ENCODE data around the gene MLX.

The MLX gene, protein sequence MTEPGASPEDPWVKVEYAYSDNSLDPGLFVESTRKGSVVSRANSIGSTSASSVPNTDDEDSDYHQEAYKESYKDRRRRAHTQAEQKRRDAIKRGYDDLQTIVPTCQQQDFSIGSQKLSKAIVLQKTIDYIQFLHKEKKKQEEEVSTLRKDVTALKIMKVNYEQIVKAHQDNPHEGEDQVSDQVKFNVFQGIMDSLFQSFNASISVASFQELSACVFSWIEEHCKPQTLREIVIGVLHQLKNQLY

DNA sequence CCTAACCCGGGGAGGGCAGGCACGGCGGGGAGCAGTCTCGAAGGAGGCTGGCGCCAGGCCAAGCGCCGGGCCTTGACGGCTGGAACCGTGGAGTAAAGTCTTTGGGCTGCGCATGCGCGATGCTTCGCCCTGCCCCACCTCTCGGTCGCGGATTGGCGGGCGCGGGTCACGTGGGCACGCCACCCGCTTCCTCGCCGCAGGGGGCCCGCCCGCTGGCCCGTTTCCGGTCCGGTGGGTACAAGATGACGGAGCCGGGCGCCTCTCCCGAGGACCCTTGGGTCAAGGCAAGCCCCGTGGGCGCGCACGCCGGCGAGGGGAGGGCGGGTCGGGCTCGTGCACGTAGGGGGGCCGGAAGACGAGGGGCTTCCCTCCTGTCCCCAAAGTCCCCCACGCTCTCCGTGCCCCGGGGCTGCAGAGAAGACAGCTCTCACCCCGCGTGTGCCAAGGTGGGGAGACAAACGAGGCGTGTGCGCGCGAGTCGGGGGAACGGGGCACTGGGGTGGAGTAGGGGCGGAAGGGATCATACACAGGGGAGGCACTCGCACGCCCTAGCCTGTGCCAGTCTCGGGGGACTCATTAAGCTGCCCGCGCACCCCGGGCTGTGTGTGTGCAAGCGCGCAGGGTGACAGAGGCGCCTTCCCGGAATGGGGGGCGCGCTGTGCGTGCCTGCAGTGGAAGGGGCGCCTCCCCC lies at the start of gene MLX:
MLX (plus strand) TSS at position 218 of the 691 bp plus-strand sequence; CDS start at position 243, 25 bp downstream.
- TF ChIP-seq GATA2 (IDR thresholded peaks at IDR 0.05; ENCODE audit: low read depth, low read length) = no peak; the same call in 1 of the 2 replicates
- TF ChIP-seq GATA3 (IDR thresholded peaks at IDR 0.05; ENCODE audit: low read depth, low read length) = no peak

DNA sequence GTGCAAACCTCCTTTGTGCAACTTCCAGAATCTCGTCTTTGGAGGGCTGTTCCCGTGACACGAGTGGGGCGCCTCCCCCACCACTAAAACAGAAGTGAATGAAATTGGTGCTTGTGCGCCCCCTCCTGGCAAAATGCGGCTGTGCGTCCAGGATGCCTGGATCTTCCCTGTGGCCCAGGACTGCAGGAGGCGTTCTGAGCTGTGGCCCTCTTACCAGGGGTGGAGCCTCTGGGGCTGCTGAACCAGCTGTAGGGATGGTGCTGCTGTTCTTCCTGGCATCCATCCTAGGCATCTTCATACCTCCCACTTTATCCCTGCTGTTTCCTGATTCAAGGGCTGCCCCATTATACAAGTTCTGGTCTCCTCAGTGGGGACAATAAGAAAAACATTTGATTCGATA lies 49.4 kb upstream of the MLX start:
- TF ChIP-seq GATA2 (IDR thresholded peaks at IDR 0.05; ENCODE audit: low read depth, low read length) (no peak), GATA3 (IDR thresholded peaks at IDR 0.05; ENCODE audit: low read depth, low read length) (no peak)

DNA sequence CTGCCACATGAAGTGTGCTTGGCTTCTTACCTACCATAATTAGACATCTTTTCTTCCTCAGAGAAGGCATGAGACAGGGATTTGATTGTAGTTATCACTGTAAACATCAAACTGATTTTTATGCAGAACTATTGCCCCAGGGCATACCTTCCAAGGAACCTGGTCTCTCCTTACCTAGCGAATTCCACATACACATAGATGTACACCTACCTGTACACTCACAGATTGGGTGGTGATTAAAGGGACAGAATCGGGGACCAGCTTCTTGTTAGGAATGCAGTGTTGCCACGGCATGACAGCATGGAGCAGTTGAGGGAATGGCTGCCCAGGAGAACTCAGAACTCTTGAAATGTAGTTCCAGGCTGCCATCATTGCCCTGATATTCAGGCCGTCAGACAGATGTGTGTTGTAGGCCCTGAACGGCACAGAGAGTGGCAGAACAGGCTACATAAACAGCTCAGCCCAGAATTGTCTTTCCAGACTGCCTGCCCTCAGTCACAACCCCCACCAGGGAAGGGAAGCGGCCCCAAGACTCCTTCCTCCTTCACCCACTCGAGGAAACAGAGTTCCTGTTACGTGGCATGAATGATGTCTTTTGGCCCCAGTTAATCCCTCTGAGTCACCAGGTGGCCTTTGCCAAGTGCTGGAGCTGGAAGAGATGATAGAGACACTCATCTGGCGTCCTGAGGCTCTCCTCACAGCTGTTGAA lies 48.7 kb upstream of the MLX start:
- TF ChIP-seq GATA3 (IDR thresholded peaks at IDR 0.05; ENCODE audit: low read depth, low read length) (no peak), GATA2 (IDR thresholded peaks at IDR 0.05; ENCODE audit: low read depth, low read length) (no peak)

DNA sequence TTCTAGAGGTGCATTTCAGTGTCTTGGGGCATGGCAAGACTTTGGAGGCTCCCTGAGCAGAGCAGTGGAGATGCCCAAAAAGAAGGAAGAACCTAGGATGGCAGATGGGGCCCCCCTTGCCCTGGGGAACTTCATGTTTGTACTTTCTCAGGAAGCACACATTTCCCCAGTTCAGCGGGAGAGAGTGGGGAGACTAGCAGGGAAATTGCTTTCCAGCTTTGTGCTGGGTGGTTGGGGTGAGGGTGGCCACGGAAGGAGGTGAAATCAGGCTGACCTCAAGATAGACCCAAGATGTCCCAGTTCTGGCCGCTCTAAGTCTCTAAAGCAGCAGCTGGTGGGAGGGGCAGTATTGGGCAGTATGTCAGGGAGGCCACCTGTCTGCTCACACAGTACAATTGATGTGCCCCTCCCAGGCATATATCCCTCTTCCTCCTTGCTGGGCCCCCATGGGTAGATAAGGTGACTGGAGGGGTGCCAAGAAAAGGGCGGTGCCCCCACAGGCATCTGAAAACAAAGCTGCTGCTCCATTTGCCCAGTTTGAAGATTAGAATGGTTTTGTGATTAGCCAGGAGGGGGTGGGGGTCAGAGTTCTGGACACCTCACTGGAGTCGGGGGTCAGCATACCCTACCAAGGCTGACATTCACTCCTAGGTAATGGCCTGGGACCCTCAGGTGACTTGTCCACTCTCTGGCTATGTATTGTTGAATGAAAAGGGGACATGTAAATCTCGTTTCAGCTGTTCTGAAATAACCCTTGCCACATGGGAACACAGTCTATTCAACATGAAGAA lies 48.0 kb upstream of the MLX start:
- TF ChIP-seq GATA3 (IDR thresholded peaks at IDR 0.05; ENCODE audit: low read depth, low read length) (no peak), GATA2 (IDR thresholded peaks at IDR 0.05; ENCODE audit: low read depth, low read length) (no peak)

DNA sequence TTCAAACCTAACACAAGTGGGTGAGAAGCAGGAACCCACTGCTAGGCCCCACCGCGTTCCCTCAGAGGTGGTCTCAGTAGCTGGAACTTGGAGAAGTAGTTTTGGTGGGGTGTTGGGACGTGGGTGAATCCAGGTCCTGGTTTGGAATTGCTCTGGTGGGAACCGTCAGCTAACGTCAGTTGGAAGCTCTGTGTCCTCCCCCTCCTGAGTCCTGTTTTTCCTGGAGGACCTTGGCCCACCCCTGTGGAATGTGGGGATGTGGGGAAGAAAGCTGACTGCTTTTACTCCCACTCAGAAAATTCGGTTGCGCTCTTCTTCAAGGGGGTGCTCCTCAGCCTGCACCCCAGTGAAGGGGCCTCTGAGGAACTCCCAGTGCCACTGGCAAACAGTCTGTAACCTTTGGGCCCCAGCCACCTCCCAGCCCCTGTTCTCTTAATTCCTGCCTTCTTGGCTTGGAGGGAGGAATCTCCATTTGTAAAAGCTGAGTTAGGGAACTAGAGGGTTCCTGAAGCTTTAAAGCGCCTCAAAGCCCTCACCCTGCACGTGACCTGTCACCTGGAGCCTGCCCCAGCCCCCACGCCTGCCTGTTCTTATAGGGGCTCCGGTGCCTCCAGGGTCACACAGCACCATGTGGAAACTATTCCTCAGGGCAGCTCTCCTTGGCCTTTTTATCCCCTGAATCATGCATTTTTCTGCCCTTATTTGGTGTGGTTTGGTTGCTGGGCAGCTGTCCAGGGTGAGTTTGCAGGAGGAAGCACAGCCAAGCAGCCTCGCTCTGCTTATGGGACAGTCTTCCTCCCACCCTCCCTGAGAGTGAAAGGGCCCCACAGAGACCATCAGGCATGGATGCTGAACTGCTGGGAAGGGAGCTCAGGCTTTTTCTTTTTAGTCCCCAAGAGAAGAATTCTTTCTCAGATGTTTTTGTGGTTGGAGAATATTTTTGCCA lies 47.1 kb upstream of the MLX start:
- TF ChIP-seq GATA3 (IDR thresholded peaks at IDR 0.05; ENCODE audit: low read depth, low read length) (no peak), GATA2 (IDR thresholded peaks at IDR 0.05; ENCODE audit: low read depth, low read length) (no peak)

DNA sequence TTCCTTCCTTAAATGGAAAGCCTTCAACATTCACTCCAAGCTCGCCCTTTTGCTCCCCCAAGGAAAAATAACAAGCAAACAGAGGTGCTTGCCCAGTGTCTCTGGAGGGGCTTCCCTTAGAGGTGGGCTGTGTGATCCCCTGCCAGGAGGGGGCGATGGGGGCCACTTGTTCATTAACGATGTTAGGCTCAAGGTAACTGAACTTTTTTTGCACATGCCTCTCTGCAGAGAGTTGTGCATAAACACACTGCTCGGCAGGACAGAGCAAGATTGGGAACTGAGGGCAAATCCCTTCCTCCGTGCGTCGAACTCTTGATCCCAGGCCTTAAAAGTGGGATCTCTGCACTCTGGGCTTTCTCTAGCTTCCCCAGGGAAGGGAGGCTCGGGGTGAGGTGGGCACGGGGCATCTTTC lies 46.4 kb upstream of the MLX start:
- TF ChIP-seq GATA3 (IDR thresholded peaks at IDR 0.05; ENCODE audit: low read depth, low read length) (no peak), GATA2 (IDR thresholded peaks at IDR 0.05; ENCODE audit: low read depth, low read length) (no peak)

DNA sequence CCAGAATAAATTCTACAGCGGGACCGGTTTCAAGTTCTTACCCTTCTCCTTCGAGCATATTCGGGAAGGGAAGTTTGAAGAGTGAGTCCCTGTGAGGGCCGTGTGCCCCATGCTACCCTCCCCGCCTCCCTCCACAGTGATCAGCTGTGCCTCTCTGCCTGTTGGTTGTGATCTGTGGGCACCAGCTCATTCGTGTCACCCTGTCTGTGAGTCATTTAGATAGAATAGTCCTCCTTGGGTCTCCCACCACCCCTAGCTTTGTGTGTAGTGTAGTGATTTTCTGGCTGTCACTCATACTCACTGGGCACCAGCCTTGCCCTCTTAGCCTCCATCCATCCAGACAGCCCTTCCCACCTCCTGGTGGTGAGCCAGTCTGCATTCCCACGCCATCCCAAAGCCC lies 45.9 kb upstream of the MLX start:
- TF ChIP-seq GATA2 (IDR thresholded peaks at IDR 0.05; ENCODE audit: low read depth, low read length) (no peak), GATA3 (IDR thresholded peaks at IDR 0.05; ENCODE audit: low read depth, low read length) (no peak)

DNA sequence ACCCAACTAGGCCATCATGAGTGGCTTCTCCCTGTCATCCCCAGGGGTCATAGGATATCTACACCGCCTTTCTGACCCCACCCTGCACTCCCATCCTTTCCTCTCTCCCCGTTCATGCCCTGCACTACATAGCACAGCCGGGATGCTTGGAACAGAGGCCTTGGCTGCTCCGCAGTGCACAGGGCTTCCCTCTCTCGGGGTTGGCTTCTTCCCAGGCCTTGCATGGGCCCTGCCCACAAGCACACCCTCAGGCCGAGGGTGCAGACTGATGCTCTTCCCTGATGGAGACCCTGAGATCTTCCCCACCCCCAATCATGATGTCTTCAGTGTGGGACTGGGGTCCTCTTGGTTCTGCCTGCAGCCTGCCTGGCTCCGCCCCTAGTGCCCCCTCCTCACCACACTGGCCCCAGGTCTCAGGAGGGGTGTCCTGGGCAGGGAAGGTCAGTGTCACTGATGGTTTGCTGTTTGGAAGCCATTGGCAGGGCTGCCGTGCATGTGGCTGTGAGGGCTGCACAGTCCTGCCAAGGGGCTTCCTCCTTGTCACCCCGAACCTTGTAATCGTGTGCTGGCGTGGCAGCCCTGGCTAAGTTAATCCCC lies 45.1 kb upstream of the MLX start:
- TF ChIP-seq GATA3 (IDR thresholded peaks at IDR 0.05; ENCODE audit: low read depth, low read length) (no peak), GATA2 (IDR thresholded peaks at IDR 0.05; ENCODE audit: low read depth, low read length) (no peak)

DNA sequence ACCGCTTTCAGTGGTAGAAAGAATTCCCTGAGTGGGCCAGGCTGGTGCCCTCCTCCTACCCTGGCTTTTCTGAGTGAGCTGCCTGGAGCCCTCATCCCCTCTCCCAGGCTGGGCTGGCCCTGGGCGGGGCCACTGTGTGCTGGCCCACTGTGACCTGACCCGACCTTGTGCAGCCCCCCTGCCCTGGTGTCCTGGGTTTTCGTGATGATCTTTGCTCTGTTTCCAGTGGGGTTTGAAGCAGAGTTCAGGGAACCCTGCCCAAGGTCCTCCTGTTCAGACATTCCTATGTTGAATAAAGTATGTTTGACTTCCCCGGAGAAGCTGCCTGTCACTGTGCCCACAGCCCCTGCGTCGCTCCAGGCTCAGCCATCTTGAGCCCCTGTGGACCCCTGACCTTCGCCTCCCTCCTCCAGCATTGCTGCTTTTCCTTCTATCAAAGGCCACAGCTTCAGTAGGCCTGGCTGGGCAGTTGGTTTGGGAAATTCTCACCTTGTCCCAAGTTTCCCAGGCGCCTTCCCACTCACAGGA lies 44.6 kb upstream of the MLX start:
- TF ChIP-seq GATA3 (IDR thresholded peaks at IDR 0.05; ENCODE audit: low read depth, low read length) (no peak), GATA2 (IDR thresholded peaks at IDR 0.05; ENCODE audit: low read depth, low read length) (no peak)

DNA sequence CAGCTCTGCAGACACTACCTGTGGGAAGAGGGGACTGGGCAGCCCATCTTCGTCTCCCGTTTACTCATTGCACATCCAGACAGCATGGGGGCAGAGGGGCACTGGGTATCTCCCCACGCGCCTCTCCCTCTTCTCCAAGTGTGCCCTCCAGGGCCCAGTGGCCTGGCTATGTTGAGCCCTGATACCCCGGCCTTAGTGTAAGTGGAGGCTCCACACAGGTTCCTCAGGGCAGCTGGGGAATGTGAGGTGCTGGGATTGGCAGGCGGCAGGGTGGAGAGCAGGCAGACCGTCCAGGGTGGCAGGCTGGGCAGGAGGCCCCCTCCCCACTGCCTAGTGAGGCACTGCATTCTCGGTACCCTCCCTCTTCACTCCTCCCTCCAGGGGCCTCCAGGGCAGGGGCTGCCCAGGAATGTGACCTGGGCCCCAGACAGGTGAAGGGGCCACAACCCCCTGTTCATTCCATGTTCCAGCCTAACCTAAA lies 44.1 kb upstream of the MLX start:
- TF ChIP-seq GATA3 (IDR thresholded peaks at IDR 0.05; ENCODE audit: low read depth, low read length) (no peak), GATA2 (IDR thresholded peaks at IDR 0.05; ENCODE audit: low read depth, low read length) (no peak)

DNA sequence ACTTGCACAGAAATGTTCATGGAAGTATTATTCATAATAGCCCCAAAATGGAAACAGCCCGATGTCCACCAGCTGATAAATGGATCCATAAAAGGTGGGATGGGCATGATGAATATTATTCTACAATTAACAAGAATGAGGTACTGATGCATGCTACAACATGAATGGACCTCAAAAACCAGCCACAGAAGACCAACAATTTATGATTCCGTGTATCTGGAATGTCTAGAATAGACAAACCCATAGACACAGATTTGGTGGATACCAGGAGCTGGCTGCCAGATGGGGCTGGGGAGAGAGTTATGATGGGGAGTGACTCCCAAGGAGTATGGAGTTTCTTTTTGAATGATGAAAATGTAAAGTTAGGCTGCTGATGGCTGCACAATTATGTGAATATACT lies 41.7 kb upstream of the MLX start:
- no peak for TF ChIP-seq GATA2 (IDR thresholded peaks at IDR 0.05; ENCODE audit: low read depth, low read length)
- no peak for TF ChIP-seq GATA3 (IDR thresholded peaks at IDR 0.05; ENCODE audit: low read depth, low read length)

DNA sequence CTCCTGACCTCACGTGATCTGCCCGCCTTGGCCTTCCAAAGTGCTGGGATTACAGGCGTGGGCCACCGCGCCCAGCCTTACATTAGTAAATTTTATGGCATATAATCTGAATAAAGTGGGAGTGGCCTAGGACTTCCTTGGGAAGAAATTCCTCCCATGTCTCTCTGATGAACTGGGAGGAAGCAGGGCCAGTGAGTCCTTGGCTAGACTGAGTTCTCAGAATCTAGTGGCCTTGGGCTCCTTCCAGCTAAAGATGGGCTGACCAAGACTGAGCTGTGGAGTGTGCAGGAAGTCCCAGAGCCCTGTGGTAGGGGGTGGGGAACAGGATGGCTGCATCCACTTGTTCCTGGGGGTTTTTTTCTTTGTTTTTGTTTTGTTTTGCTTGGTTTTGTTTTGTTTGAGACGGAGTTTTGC lies 40.9 kb upstream of the MLX start:
- TF ChIP-seq GATA3 (IDR thresholded peaks at IDR 0.05; ENCODE audit: low read depth, low read length) = no peak
- no peak for TF ChIP-seq GATA2 (IDR thresholded peaks at IDR 0.05; ENCODE audit: low read depth, low read length)
